Islet precursor cell (in vitro differentiated cells): ENCODE measurements around the gene CYP4V2.
A peak's percentile ranks its signal among the peaks of the same experiment; 100 is the strongest.

Experiments used
- DNase-seq: peaks from one replicate; pipeline ENCODE4 v3.0.0-alpha.2; 2018

The CYP4V2 gene

DNA sequence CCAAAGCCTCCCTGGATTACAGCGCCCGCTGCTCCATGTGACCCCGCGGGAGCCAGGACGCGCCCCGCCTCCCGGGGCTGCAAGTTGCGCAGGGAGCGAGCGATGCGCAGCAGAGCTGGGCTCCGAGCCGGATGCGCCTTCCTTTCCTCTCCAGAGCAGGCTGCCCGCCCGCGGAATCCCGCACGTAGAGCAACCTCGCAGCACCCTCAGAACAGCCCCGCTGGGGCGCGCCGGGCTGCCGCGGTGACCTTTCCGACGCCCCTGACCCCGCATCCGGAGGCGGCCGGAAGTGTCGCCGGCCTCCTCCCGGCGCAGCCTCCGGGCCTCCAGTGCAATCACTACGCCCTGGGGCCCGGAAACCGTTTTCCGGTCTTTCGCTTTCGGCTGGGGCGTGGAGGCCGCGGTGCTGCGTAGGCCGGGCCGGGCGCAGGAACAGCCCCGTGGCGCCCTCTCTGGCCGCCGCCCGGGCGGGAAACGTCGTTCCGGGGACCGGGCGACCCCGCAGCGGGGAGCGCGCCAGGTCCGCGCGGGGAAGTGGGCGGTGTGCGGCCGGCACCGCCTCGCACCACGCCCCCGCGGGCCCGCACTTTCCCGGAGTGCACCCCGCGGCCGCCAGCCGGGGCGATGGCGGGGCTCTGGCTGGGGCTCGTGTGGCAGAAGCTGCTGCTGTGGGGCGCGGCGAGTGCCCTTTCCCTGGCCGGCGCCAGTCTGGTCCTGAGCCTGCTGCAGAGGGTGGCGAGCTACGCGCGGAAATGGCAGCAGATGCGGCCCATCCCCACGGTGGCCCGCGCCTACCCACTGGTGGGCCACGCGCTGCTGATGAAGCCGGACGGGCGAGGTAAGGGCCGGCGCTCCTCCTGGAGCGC is at the start of gene CYP4V2:
Gene CYP4V2, plus strand, starts transcription at position 368 of the 866 bp plus-strand sequence. Its CDS starts 257 bp downstream, at position 625.
- peak; percentile 84 for DNase-seq

DNA sequence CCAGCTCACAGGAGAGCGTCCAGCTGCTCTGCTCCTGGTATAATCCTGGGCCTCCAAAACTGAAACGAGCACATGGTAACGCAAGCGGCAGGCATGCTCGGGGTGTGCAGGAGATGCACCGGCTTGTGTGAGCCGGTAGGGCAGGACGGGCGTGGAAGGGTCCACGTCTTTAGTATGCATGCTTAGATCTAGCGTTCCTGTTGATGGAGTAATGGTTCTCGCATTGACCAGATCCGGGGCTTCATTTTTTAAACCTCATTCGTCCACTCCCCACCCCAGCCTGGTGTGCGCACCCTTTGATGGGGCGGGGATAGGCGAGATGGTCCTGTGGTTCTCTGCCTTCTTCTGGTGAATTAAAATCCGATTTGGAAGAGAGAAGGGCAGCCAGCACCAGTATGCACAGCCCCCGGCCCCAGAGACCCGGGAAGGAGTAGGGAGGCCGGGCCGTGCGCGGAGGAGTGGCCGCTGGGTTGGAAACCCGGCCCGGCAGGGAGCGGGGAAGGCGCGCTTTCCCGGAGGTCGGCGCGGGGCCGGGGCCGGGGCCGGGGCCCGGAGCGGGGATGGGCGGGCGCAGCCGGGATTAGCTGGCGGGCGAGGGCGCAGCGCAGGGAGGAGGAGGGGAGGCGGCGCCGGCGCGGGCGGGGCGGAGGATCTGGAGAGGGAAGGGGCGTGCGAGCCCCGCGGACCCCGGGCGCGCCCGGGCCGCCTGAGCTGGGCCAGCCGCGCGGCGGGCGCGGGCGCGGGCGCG is 47.0 kb upstream of the CYP4V2 start:
- peak; percentile 85 for DNase-seq

- peak; percentile 84 for DNase-seq
Measured at GRCh38 chr4:186144946-186145569, 46.3 kb upstream of the CYP4V2 start.

GRCh38 chr4:186146458-186146857 is 44.9 kb upstream of the CYP4V2 start:
- no peak for DNase-seq

GRCh38 chr4:186148336-186148975 is 42.9 kb upstream of the CYP4V2 start:
- no peak for DNase-seq

DNA sequence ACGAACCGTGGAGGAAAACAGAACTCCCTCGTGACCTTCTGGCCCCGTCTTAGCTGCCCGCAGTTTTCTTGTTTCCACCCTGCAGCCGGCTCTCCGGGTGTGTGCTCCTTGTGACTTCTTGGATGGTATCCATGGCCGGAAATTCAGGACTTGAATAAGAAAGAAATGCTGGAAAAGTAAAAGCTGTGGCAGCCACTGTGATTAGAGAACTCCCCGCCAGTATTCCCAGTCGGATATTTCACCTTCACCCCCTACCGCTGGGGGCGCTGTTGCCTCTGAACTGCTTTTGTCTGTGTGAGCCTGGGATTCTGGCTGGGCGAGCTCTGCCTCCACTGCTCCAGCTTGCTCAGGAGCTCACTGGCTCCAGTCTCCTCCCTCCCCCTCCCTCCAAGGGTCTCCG is 41.5 kb upstream of the CYP4V2 start:
- peak; percentile 89 for DNase-seq

DNA sequence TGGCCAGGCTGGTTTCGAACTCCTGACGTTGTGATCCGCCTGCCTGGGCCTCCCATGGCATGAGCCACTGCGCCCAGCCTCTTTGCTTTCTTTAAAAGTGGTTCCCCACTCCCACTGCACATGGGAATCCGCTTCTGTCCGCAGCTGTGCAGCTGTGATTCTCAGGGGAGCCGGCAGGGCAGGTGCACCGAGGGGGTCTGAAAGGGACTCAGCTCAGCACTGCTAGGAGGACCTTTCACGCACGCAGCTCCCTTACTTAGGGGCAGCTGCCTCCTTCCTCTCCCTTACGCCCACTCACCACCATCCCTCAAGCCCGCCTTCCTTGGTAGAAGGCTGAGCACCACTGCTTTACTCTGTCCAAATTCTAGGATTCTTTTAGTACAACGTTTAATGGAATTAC is 40.4 kb upstream of the CYP4V2 start:
- no peak for DNase-seq

DNA sequence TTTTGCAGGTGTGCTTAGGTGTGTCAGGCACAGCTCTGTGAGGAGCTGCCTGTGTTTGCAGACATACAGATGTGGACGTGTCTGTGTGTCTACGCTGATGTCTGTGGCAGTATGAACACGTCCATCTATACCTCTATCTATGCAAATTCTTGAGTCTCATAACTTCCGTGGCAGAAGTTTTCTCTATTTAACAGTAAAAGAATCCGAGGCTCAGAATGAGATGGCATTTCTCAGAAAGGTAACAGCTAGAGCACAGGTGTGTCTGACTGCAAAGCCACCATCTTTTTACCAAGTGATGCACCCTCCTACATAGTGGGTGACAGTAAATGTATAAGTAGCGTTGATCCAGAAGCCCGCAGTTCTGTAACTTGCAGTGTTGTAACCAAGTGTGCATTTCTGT is 39.9 kb upstream of the CYP4V2 start:
- no peak for DNase-seq

GRCh38 chr4:186158021-186158813 is 33.1 kb upstream of the CYP4V2 start:
- DNase-seq = no peak

DNA sequence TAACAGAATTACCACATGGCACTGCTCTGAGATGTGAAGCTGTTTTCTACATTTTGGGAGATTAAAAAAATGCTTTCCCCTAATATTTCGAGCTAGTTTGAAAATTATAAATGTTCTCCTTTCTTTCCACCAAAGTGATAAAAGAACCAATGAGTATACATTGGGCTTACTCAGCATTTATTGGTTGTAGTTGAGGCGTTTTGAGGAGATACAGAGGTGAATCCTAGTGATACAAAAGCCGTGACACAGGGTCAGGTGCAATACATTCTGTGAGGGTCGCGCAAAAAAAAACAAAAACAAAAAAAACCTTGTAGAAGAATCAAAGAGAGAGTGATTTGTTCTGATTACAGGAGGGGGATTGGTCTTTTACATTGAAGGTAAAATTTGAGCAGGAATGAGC is 32.4 kb upstream of the CYP4V2 start:
- no peak for DNase-seq

DNA sequence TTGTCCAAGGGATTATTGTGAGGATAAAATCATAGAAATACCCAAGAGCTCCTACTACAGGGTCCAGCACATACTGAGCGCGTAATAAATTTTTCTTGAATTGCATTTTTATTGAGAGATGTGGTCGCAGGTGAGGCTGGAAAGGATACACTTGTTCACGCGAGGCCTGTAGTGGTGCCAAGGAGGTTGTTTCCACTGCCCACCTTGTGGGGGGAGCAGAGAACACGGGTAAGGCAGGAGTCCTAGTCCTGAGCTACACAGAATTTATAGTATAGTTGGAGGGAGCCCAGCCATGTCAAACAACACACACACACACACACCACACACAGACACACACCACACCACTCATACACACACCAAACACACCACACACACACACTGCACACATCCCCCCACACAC is 31.8 kb upstream of the CYP4V2 start:
- no peak for DNase-seq

GRCh38 chr4:186161138-186161537 is 30.2 kb upstream of the CYP4V2 start:
- DNase-seq = no peak

- no peak for DNase-seq
Measured at GRCh38 chr4:186166852-186167512, 24.4 kb upstream of the CYP4V2 start.

DNA sequence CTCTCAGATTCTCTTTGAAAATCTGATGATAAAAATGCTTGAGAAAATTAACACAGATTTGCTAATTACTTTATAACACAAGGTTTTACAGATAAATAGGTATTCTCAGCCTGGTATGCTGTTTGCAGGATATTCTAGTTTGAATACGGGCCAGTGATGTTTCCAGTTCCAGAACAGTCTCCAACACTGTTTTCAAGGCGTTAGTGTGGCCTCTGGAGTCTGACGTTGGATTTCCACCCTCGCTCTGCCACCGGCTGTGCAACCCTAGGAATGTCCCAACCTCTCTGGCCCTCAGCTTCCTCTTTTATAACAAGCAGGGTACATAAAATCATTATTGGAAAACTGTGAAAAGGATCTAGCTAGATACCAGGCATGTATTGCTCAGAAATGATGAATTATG is 23.8 kb upstream of the CYP4V2 start:
- DNase-seq = no peak

- DNase-seq = no peak
Measured at GRCh38 chr4:186168750-186169149, 22.6 kb upstream of the CYP4V2 start.

- DNase-seq = no peak
Measured at GRCh38 chr4:186169333-186169944, 21.9 kb upstream of the CYP4V2 start.

DNA sequence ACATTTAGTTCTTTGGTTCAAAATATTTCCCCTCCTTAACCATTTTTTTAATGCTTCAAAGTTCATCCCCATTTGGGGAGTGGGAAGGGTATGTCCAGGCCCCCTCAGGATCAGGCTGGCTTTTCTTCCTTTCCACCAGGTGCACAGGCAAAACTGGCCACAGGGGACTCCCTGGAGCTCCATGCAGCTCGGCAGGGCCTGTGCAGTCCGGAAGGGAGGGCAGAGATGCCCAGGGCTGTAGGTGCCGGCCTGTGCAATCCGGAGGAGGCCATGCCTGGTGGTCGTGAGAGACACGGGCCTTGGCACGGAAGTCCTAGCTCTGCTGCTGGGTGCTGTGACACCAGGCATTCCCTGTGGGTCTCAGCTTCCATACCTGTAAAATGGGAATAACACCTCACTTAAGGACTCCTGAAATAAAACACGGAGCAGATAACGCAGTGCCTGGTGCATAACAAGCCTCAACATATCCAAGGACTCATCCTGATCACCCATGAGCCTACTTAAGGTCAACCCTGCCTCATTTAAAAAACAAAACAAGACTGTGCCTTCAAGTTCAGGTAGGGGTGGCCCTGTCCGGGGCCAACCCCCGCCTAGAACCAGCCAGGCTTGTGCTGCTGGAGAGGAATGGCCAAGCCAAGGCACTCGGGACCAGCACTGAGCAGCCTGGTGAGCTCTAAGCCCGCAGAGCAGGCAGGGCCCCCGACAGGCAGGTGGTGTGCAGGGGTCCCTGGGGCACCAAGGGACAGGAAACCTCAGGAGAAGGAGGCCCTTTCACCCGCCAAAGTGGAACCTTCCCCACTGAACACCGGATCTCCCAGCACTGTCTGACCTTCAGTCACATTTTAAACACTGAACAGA is 21.2 kb upstream of the CYP4V2 start:
- no peak for DNase-seq

- DNase-seq = no peak
Measured at GRCh38 chr4:186170966-186171365, 20.4 kb upstream of the CYP4V2 start.

DNA sequence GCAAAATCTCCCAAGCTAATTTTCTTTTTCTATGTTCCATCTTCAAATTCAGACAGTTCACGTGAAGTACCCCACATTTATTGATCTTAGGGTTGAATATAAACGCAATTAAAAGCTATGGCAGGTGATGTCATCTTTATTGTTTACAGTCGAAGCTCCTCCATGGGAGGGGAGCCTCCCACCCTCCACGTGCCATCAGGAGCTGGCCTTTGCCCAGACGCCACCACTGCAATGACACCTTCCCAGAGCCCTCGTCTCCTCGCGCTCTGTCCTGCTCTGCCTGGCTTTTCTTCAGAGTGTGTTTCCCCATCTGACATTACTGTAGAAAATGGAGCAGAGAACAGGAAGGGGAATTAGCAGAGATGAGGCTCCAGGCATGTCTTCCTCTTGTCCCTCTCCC is 18.8 kb upstream of the CYP4V2 start:
- no peak for DNase-seq

- DNase-seq = no peak
Measured at GRCh38 chr4:186188107-186188506, 3.3 kb upstream of the CYP4V2 start.
